Natural killer cell (primary cell): ENCODE results near the gene CROCC2. TPM values are rescaled to one million over a fixed set of nuclear protein-coding genes. Genes with fewer than 3 reads are reported as not detected.

Source experiments
- ATAC-seq, 3 donors: fragments of 150-1000 bp in 2 of 3; fragments of 200-7000 bp in 1 of 3; cut with Tn5 transposase; 1 replicate in 1 of 3; 2 replicates in 2 of 3; pipeline ENCODE4 v1.10.0; 2021; ENCODE audit warnings: mild to moderate bottlenecking in 2 of 3, moderate library complexity in 2 of 3
- DNase-seq, 2 donors: peaks; one replicate each; pipeline versions ENCODE4 v3.0.0 to v3.0.0-alpha.2; 2013 to 2021; ENCODE audit warnings: mixed read lengths in 1 of 2
- H3K27ac ChIP-seq: one replicate; pipeline ENCODE4 v1.5.1; 2013; ENCODE audit warnings: mild to moderate bottlenecking, low read length
- H3K27me3 ChIP-seq: one replicate; pipeline ENCODE4 v1.6.1; 2013; ENCODE audit warnings: low read length; ENCODE audit not compliant: control insufficient read depth, insufficient read depth
- H3K36me3 ChIP-seq: one replicate; pipeline ENCODE4 v1.6.1; 2013; ENCODE audit warnings: low read length; ENCODE audit not compliant: control insufficient read depth, insufficient read depth
- H3K4me1 ChIP-seq: one replicate; pipeline ENCODE4 v1.6.1; 2013; ENCODE audit warnings: low read length; ENCODE audit not compliant: control insufficient read depth, insufficient read depth
- H3K4me3 ChIP-seq: one replicate; pipeline ENCODE4 v1.5.1; 2013; ENCODE audit warnings: low read length
- H3K9me3 ChIP-seq: one replicate; pipeline ENCODE4 v1.6.1; 2013; ENCODE audit warnings: low read length; ENCODE audit not compliant: control insufficient read depth, insufficient read depth
- H3K27ac Mint-ChIP-seq, 2 donors: one replicate each; pipeline ENCODE4 v1.8.0; 2022; ENCODE audit warnings: mild to moderate bottlenecking in 2 of 2, mixed read lengths in 2 of 2, moderate library complexity in 1 of 2
- H3K27me3 Mint-ChIP-seq, 2 donors: one replicate each; pipeline ENCODE4 v1.8.0; 2022; ENCODE audit warnings: low read depth in 2 of 2, mixed read lengths in 2 of 2
- H3K36me3 Mint-ChIP-seq: one replicate; pipeline ENCODE4 v1.8.0; 2022; ENCODE audit warnings: mixed read lengths
- H3K4me1 Mint-ChIP-seq, 2 donors: one replicate each; pipeline ENCODE4 v1.8.0; 2022; ENCODE audit warnings: mixed read lengths in 2 of 2
- H3K4me3 Mint-ChIP-seq: one replicate; pipeline ENCODE4 v1.8.0; 2022; ENCODE audit warnings: mild to moderate bottlenecking, moderate library complexity, mixed read lengths
- H3K9me3 Mint-ChIP-seq, 2 donors: one replicate each; pipeline ENCODE4 v1.8.0; 2022; ENCODE audit warnings: mixed read lengths in 2 of 2
- CTCF ChIP-seq: fragments of 200-600 bp; IDR thresholded peaks from one replicate; pipeline ENCODE4 v1.8.0; 2022; ENCODE audit warnings: antibody characterized with exemption
- WGBS: methylation state at CpG from one replicate; pipeline ENCODE4 v1.1.7; 2013; ENCODE audit warnings: missing lambda C conversion rate; ENCODE audit not compliant: insufficient coverage; 5-methylcytosine and 5-hydroxymethylcytosine counted together
- intact Hi-C: fragments of 100-400 bp; cut with micrococcal nuclease; formaldehyde crosslinking; loops from one replicate; pipeline ENCODE4 v1.14.2; 2022
- total RNA-seq, 4 donors: library from RNA; stranded (reverse); fragments of 120-200 nt in 1 of 4; gene quantifications; one replicate each; pipeline versions ENCODE4 v1.2.3 to v1.2.4, GENCODE V29; 2013 to 2022

Gene CROCC2
- total RNA-seq, 3 donors from 2014 or later (not counting 1 experiment from before 2014, with no cell fraction given) = 0.14 TPM; not detected in 2

GRCh38 chr2:241034490-241035141, 128.5 kb downstream of the CROCC2 start:
- Histone ChIP-seq H3K36me3 (no peaks in the 10 kb centered on the region), H3K27me3 (no peaks in the 10 kb centered on the region), H3K9me3 (no peaks in the 10 kb centered on the region), H3K4me1 (peaks cover 21% of the 10 kb centered on the region), H3K4me3 (no peak overlapping the region), H3K27ac (no peak overlapping the region)
- no peak for TF ChIP-seq CTCF
- ATAC-seq (no peak), DNase-seq (no peak)
- no peak overlapping the region for H3K4me3 Mint-ChIP-seq
- H3K27me3 Mint-ChIP-seq = no peaks in the 10 kb centered on the region
- no peak overlapping the region for H3K27ac Mint-ChIP-seq
- H3K9me3 Mint-ChIP-seq = no peaks in the 10 kb centered on the region
- no peaks in the 10 kb centered on the region for H3K4me1 Mint-ChIP-seq
- H3K36me3 Mint-ChIP-seq = no peaks in the 10 kb centered on the region
- 95% methylated on average over 22 of the region's 22 CpGs for WGBS
- intact Hi-C loops = no loop called here

GRCh38 chr2:241035142-241035817, 129.1 kb downstream of the CROCC2 start:
- H3K9me3 Mint-ChIP-seq = no peaks in the 10 kb centered on the region
- H3K27me3 Mint-ChIP-seq = no peaks in the 10 kb centered on the region
- H3K4me3 Mint-ChIP-seq = peak overlapping the region; percentile 13
- H3K4me1 ChIP-seq = peaks cover 21% of the 10 kb centered on the region
- peak in 1 of 2 donors; percentile 79 for DNase-seq
- no peaks in the 10 kb centered on the region for H3K36me3 ChIP-seq
- intact Hi-C loops = no loop called here
- WGBS = 82% methylated on average over 31 of the region's 31 CpGs
- H3K27ac Mint-ChIP-seq = no peak overlapping the region
- no peak overlapping the region for H3K4me3 ChIP-seq
- no peak for ATAC-seq
- H3K27ac ChIP-seq = no peak overlapping the region
- no peaks in the 10 kb centered on the region for H3K36me3 Mint-ChIP-seq
- no peaks in the 10 kb centered on the region for H3K9me3 ChIP-seq
- TF ChIP-seq CTCF = no peak
- no peaks in the 10 kb centered on the region for H3K27me3 ChIP-seq
- H3K4me1 Mint-ChIP-seq = no peaks in the 10 kb centered on the region

- intact Hi-C loops = no loop called here
- Histone ChIP-seq H3K9me3 (no peaks in the 10 kb centered on the region), H3K27ac (no peak overlapping the region), H3K36me3 (no peaks in the 10 kb centered on the region), H3K4me3 (peak overlapping the region; percentile 47), H3K4me1 (peaks cover 21% of the 10 kb centered on the region), H3K27me3 (no peaks in the 10 kb centered on the region)
- WGBS = 23% methylated on average over 23 of the region's 39 CpGs
- peak in 1 of 2 donors; percentile 84 for DNase-seq
- Mint-ChIP-seq H3K27me3 (no peaks in the 10 kb centered on the region), H3K4me3 (peak overlapping the region; percentile 65), H3K9me3 (no peaks in the 10 kb centered on the region), H3K4me1 (no peaks in the 10 kb centered on the region), H3K27ac (no peak overlapping the region), H3K36me3 (no peaks in the 10 kb centered on the region)
- TF ChIP-seq CTCF = no peak
- ATAC-seq = peak; percentile 29 to 62 (median 45)
These were observed 129.8 kb downstream of the CROCC2 start for GRCh38 chr2:241035818-241036396.
